H1 (cell line): ENCODE results near the gene NEDD8. TPM values are rescaled to one million over a fixed set of nuclear protein-coding genes. Genes with fewer than 3 reads are reported as not detected.

Experiments
- CTCF ChIA-PET: fragments of 300-600 bp; sonication (Branson Sonifier 250); formaldehyde crosslinking; loops from one replicate; lab custom pipeline; 2021; ENCODE audit not compliant: partially characterized antibody; lab: Charles Lee
- POLR2A ChIA-PET: fragments of 300-600 bp; sonication (Branson Sonifier 250); formaldehyde crosslinking; loops from one replicate; lab custom pipeline; 2021; ENCODE audit warnings: inconsistent platforms; ENCODE audit not compliant: partially characterized antibody; lab: Charles Lee
- DNase-seq, 2 experiments: peaks; one replicate each; pipeline versions ENCODE4 v3.0.0 to v3.0.0-alpha.2; 2010 to 2022; ENCODE audit warnings: low spot score in 2 of 2, low read depth in 1 of 2, mixed read lengths in 1 of 2
- FAIRE-seq: peaks from 2 replicates; lab custom pipeline; 2011; peaks lifted over from hg19 to GRCh38; lab: Jason Lieb, UNC
- H2AFZ ChIP-seq: 2 replicates; pipeline ENCODE4 v1.8.1; 2012; ENCODE audit warnings: low read length, inconsistent platforms
- H2AK5ac ChIP-seq: 2 replicates; pipeline ENCODE4 v1.6.1; 2013; ENCODE audit warnings: low read depth, low read length
- H2BK120ac ChIP-seq: replicated peaks from 2 replicates; pipeline ENCODE3; 2013; ENCODE audit warnings: low read depth, low read length, inconsistent platforms
- H2BK12ac ChIP-seq: 2 replicates; pipeline ENCODE4 v1.6.1; 2013; ENCODE audit warnings: low read depth, low read length
- H2BK15ac ChIP-seq: 2 replicates; pipeline ENCODE4 v1.6.1; 2013; ENCODE audit warnings: low read length
- H2BK20ac ChIP-seq: 2 replicates; pipeline ENCODE4 v1.6.1; 2013; ENCODE audit warnings: low read length
- H2BK5ac ChIP-seq: 2 replicates; pipeline ENCODE4 v1.6.1; 2013; ENCODE audit warnings: low read depth, low read length
- H3K14ac ChIP-seq: 2 replicates; pipeline ENCODE4 v1.6.1; 2013; ENCODE audit warnings: inconsistent platforms; ENCODE audit not compliant: insufficient read length
- H3K18ac ChIP-seq: 2 replicates; pipeline ENCODE4 v1.6.1; 2013; ENCODE audit warnings: low read length; ENCODE audit errors: extremely low read depth
- H3K23ac ChIP-seq: 2 replicates; pipeline ENCODE4 v1.6.1; 2013; ENCODE audit warnings: inconsistent platforms; ENCODE audit not compliant: insufficient read length
- H3K23me2 ChIP-seq: 2 replicates; pipeline ENCODE4 v1.6.1; 2013; ENCODE audit warnings: low read depth, low read length
- H3K27ac ChIP-seq: 2 replicates; pipeline ENCODE4 v1.6.1; 2011; ENCODE audit warnings: low read depth, low read length, inconsistent platforms
- H3K27me3 ChIP-seq, 4 experiments: replicated peaks in 1 of 4; 1 replicate in 1 of 4; 2 replicates in 3 of 4; pipeline versions ENCODE4 v1.6.1 to v1.8.1; 2011 to 2013; ENCODE audit warnings: low read length in 3 of 4, mild to moderate bottlenecking in 3 of 4, inconsistent platforms in 2 of 4, mixed read lengths in 2 of 4, moderate library complexity in 1 of 4; ENCODE audit not compliant: control insufficient read depth in 3 of 4, insufficient read depth in 3 of 4; ENCODE audit errors: extremely low read depth in 1 of 4
- H3K36me3 ChIP-seq, 4 experiments: 2 replicates each; pipeline versions ENCODE4 v1.6.1 to v1.8.1; 2011 to 2013; ENCODE audit warnings: mild to moderate bottlenecking in 4 of 4, low read length in 3 of 4, moderate library complexity in 2 of 4, control low read depth in 1 of 4, inconsistent platforms in 1 of 4; ENCODE audit not compliant: insufficient read depth in 4 of 4, control insufficient read depth in 2 of 4
- H3K4ac ChIP-seq: replicated peaks from 2 replicates; pipeline ENCODE3; 2013; ENCODE audit warnings: low read length, low read depth, mixed read lengths, inconsistent platforms; ENCODE audit not compliant: insufficient read length
- H3K4me1 ChIP-seq, 4 experiments: replicated peaks in 1 of 4; 1 replicate in 1 of 4; 2 replicates in 3 of 4; pipeline versions ENCODE4 v1.6.1 to v1.8.1; 2011 to 2013; ENCODE audit warnings: low read length in 3 of 4, inconsistent platforms in 2 of 4, mixed read lengths in 1 of 4; ENCODE audit not compliant: insufficient read depth in 4 of 4, control insufficient read depth in 3 of 4
- H3K4me2 ChIP-seq, 2 experiments: 2 replicates each; pipeline versions ENCODE4 v1.6.1 to v1.8.1; 2011 to 2013; ENCODE audit warnings: low read depth in 2 of 2, low read length in 2 of 2, control low read depth in 1 of 2, inconsistent platforms in 1 of 2, mild to moderate bottlenecking in 1 of 2; ENCODE audit not compliant: insufficient read depth in 1 of 2
- H3K4me3 ChIP-seq, 4 experiments: fragments of 200-600, 300-600 bp in 1 of 4; sonication (generic), shearing (Covaris generic), sonication (Bioruptor Twin) in 1 of 4; 2 replicates each; pipeline versions ENCODE4 v1.5.1 to v1.8.1; 2011 to 2016; ENCODE audit warnings: low read length in 4 of 4, low read depth in 3 of 4, control low read depth in 2 of 4, inconsistent platforms in 2 of 4, mild to moderate bottlenecking in 2 of 4, mixed read lengths in 1 of 4, moderate library complexity in 1 of 4; ENCODE audit not compliant: insufficient read depth in 2 of 4; ENCODE audit errors: extremely low read depth in 1 of 4
- H3K56ac ChIP-seq: replicated peaks from 2 replicates; pipeline ENCODE3; 2013; ENCODE audit warnings: low read depth, mild to moderate bottlenecking, mixed read lengths, low read length, inconsistent platforms; ENCODE audit not compliant: insufficient read length
- H3K79me1 ChIP-seq: 2 replicates; pipeline ENCODE4 v1.6.1; 2013; ENCODE audit warnings: low read depth, low read length, control low read depth
- H3K79me2 ChIP-seq, 2 experiments: 2 replicates each; pipeline versions ENCODE4 v1.6.1 to v1.8.1; 2012 to 2013; ENCODE audit warnings: low read length in 2 of 2, mild to moderate bottlenecking in 2 of 2, inconsistent platforms in 1 of 2; ENCODE audit not compliant: insufficient read depth in 2 of 2, control insufficient read depth in 1 of 2
- H3K9ac ChIP-seq, 4 experiments: replicated peaks in 1 of 4; 1 replicate in 1 of 4; 2 replicates in 3 of 4; pipeline versions ENCODE4 v1.6.1 to v1.8.1; 2011 to 2013; ENCODE audit warnings: low read depth in 3 of 4, low read length in 3 of 4, control low read depth in 2 of 4, mild to moderate bottlenecking in 2 of 4, moderate library complexity in 2 of 4, inconsistent platforms in 1 of 4; ENCODE audit errors: extremely low read depth in 1 of 4
- H3K9me3 ChIP-seq, 2 experiments: 2 replicates each; pipeline versions ENCODE4 v1.6.1 to v1.8.1; 2012 to 2013; ENCODE audit warnings: mild to moderate bottlenecking in 2 of 2, moderate library complexity in 2 of 2, control low read depth in 1 of 2, inconsistent platforms in 1 of 2, low read depth in 1 of 2, low read length in 1 of 2, mixed read lengths in 1 of 2; ENCODE audit not compliant: insufficient read depth in 2 of 2
- H4K20me1 ChIP-seq, 2 experiments: replicated peaks in 1 of 2; 2 replicates each; pipeline versions ENCODE3 to v1.8.1; 2011 to 2013; ENCODE audit warnings: inconsistent platforms in 2 of 2, low read length in 2 of 2, mild to moderate bottlenecking in 1 of 2; ENCODE audit not compliant: insufficient read depth in 2 of 2, control insufficient read depth in 1 of 2
- H4K5ac ChIP-seq: 2 replicates; pipeline ENCODE4 v1.6.1; 2013; ENCODE audit warnings: low read length, low read depth, mixed read lengths, inconsistent platforms; ENCODE audit not compliant: insufficient read length
- H4K8ac ChIP-seq: 2 replicates; pipeline ENCODE4 v1.8.0; 2013; ENCODE audit warnings: mild to moderate bottlenecking, moderate library complexity, low read length, inconsistent platforms; ENCODE audit not compliant: insufficient read depth; ENCODE audit errors: extremely low read depth
- H4K91ac ChIP-seq: replicated peaks from 2 replicates; pipeline ENCODE3; 2013; ENCODE audit warnings: low read length, mixed read lengths, inconsistent platforms; ENCODE audit not compliant: insufficient read length
- ASH2L ChIP-seq: fragments of 200-600, 300-600 bp; sonication (generic); IDR thresholded peaks from one replicate; pipeline ENCODE4 v1.7.1; 2017; ENCODE audit warnings: low read length
- EZH2 ChIP-seq: fragments of 200-600 bp; sonication (generic); IDR thresholded peaks from 2 replicates; pipeline ENCODE4 v1.7.1; 2012; ENCODE audit warnings: low read depth, mild to moderate bottlenecking, moderate library complexity, low read length, inconsistent platforms; ENCODE audit not compliant: severe bottlenecking
- GTF2F1 ChIP-seq: IDR thresholded peaks from 2 replicates; pipeline ENCODE4 v1.6.1; 2012; ENCODE audit warnings: low read depth, low read length, improper control_type of control experiment, borderline replicate concordance
- HDAC6 ChIP-seq: IDR thresholded peaks from one replicate; pipeline ENCODE4 v1.7.1; 2012; ENCODE audit warnings: low read depth, mild to moderate bottlenecking, inconsistent platforms, low read length, moderate library complexity
- KDM1A ChIP-seq: fragments of 200-600, 300-600 bp; sonication (generic); IDR thresholded peaks from 2 replicates; pipeline ENCODE4 v1.7.1; 2016; ENCODE audit warnings: mild to moderate bottlenecking, low read length, borderline replicate concordance
- NANOG ChIP-seq: IDR thresholded peaks from 2 replicates; pipeline ENCODE4 v1.6.1; 2011; ENCODE audit warnings: low read length, low read depth, mild to moderate bottlenecking, inconsistent platforms; ENCODE audit not compliant: insufficient read depth, poor library complexity, severe bottlenecking
- SIN3A ChIP-seq, 2 experiments: IDR thresholded peaks in 1 of 2; conservative IDR thresholded peaks in 1 of 2; 2 replicates each; pipeline ENCODE4 v1.6.1; 2011 to 2012; ENCODE audit warnings: low read length in 2 of 2, improper control_type of control experiment in 1 of 2, low read depth in 1 of 2, mild to moderate bottlenecking in 1 of 2
- SP1 ChIP-seq: IDR thresholded peaks from 2 replicates; pipeline ENCODE4 v1.6.1; 2011; ENCODE audit warnings: low read depth, low read length
- YY1 ChIP-seq: IDR thresholded peaks from 2 replicates; pipeline ENCODE4 v1.6.1; 2011; ENCODE audit warnings: low read depth, mild to moderate bottlenecking, low read length
- ZNF274 ChIP-seq: IDR thresholded peaks from 2 replicates; pipeline ENCODE4 v1.7.0; 2012; ENCODE audit warnings: low read length, borderline replicate concordance; ENCODE audit errors: extremely low read depth
- WGBS, 2 experiments: shearing (Covaris generic) in 1 of 2; methylation state at CpG; one replicate each; pipeline versions ENCODE4 v1.1.6 to v1.1.7; 2013 to 2015; ENCODE audit warnings: low lambda C conversion rate in 2 of 2, mixed read lengths in 2 of 2, inconsistent platforms in 1 of 2, low coverage in 1 of 2, missing lambda C conversion rate in 1 of 2; ENCODE audit not compliant: insufficient replicate concordance in 2 of 2, insufficient coverage in 1 of 2, insufficient read length in 1 of 2; ENCODE audit errors: extremely low coverage in 1 of 2, missing lambda C conversion rate in 1 of 2; 5-methylcytosine and 5-hydroxymethylcytosine counted together
- polyA plus RNA-seq, 7 experiments: library from polyadenylated mRNA; depleted of rRNA in 3 of 7; stranded (reverse) in 5 of 7; unstranded in 2 of 7; fragments of >200 nt in 5 of 7; fragments of 200-250 nt in 2 of 7; gene quantifications; 1 replicate in 5 of 7; 2 replicates in 1 of 7; 4 replicates in 1 of 7; pipeline versions ENCODE4 v1.2.1 to v1.2.3, GENCODE V29; 2011 to 2013; ENCODE audit warnings: missing spikeins in 2 of 7, mixed read lengths in 2 of 7
- total RNA-seq: library from RNA; stranded (reverse); fragmentation: NEBNext Ultra II Directional; extraction: Animal tissue kit (Norgen Biotek cat#: 25700); gene quantifications from 2 replicates; pipeline ENCODE4 v1.2.1, GENCODE V29; 2021

The NEDD8 gene
- total and polyA plus RNA-seq, 2 of the 8 experiments (the other 6 are each of a cell fraction or from before 2014, with no cell fraction given): 253 to 317 TPM

DNA sequence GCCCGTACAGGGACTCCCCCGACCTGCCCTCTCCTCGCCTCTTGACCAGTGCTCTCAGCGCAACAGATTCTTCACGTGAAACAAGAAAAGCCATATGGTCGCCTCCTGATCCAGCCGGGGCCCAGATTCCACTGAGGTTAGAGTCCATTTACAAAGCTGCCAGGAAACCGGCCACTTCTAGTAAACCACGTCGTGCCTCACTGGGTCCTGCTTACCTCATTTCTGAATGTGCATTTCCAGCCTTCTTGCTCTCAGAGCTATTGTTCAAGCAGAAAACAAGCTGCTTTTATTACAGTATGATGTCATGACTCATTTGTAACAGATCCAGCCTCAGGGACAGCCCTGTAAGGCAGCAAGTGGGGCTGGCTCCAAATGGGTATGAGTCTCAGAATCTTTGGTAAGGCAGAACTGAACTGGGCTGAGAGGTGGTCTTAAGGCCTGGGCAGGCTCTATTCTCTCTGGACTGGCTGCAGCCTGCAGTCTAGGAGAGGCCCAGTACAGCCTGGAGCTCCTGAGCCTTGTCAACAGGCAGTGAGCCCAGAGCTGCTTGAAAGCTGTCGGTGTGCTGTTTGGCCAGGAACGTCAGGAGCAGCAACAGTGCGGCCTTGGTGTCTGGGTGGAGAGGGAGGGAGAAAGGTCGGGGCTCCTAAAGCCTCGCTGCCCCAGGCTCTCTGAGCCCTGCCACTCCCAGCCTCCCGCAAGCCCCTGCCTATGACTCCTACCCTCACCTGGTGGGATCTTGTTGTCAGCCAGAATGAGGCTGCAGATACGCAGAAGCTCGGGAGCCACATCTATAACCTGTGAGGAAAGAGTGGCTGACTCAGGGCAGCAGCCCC is 52.0 kb downstream of the NEDD8 start:
- no peaks in the 10 kb centered on the region for H3K4me1 ChIP-seq
- no peak overlapping the region for H3K23ac ChIP-seq
- no peak overlapping the region for H2AFZ ChIP-seq
- FAIRE-seq: no peak
- WGBS, 2 experiments: 88% methylated on average over 18 of the region's 18 CpGs; no CpG with 5 or more reads in 1 of the 2 experiments
- H3K4me2 ChIP-seq: no peak overlapping the region
- H3K36me3 ChIP-seq: peaks cover 19 to 65% (median 53%) of the 10 kb centered on the region in 4 experiments
- H3K23me2 ChIP-seq: no peaks in the 10 kb centered on the region
- peaks cover 2 to 15% of the 10 kb centered on the region in 2 experiments for H4K20me1 ChIP-seq
- no peak overlapping the region for H3K18ac ChIP-seq
- H3K9me3 ChIP-seq: no peaks in the 10 kb centered on the region
- H4K5ac ChIP-seq: no peak overlapping the region
- no peak overlapping the region for H2AK5ac ChIP-seq
- H2BK15ac ChIP-seq: no peak overlapping the region
- no peak overlapping the region for H2BK20ac ChIP-seq
- no peak overlapping the region for H4K8ac ChIP-seq
- no peak overlapping the region for H2BK120ac ChIP-seq
- no peak for DNase-seq
- H3K79me2 ChIP-seq: no peaks in the 10 kb centered on the region
- ChIA-PET POLR2A (interaction anchor here (1.1 to 10.7 kb wide), 15 partner anchors 7 to 107 kb away, joined by 3 to 158 read pairs (median 4); partner anchors contain the start of genes CHMP4A, DCAF11, GMPR2 and IPO4), CTCF (interaction anchor here (1.1 to 1.6 kb wide), 3 partner anchors 19 to 128 kb away, joined by 3 to 7 read pairs (median 6); partner anchors contain the start of genes CIDEB and IRF9)
- H3K79me1 ChIP-seq: peaks cover 2% of the 10 kb centered on the region; the same call in 1 of the 2 replicates
- no peak overlapping the region for H3K4me3 ChIP-seq
- no peak overlapping the region for H3K14ac ChIP-seq
- H3K4ac ChIP-seq: no peak overlapping the region
- no peak overlapping the region for H4K91ac ChIP-seq
- no peaks in the 10 kb centered on the region for H3K27me3 ChIP-seq
- H3K9ac ChIP-seq: no peak overlapping the region
- H2BK12ac ChIP-seq: no peak overlapping the region
- no peak overlapping the region for H2BK5ac ChIP-seq
- H3K27ac ChIP-seq: no peak overlapping the region
- H3K56ac ChIP-seq: no peak overlapping the region
- TF ChIP-seq NANOG: no peak
- no peak for TF ChIP-seq HDAC6
- TF ChIP-seq SP1: no peak
- no peak for TF ChIP-seq KDM1A
- TF ChIP-seq EZH2: no peak
- no peak for TF ChIP-seq ASH2L
- no peak for TF ChIP-seq GTF2F1
- no peak for TF ChIP-seq YY1
- TF ChIP-seq SIN3A (conservative IDR thresholded peaks at IDR 0.05 in 1 of 2, IDR thresholded peaks at IDR 0.05 in 1 of 2; ENCODE audit: low read depth in 1 of 2, low read length in 2 of 2): no peak
- TF ChIP-seq ZNF274: no peak
